GM19397 (cell line): Measurements from ENCODE around the gene ZAR1L.
A peak's percentile ranks its signal among the peaks of the same experiment; 100 is the strongest.
"Not testable (repeated sequence)": the region's sequence is repeated elsewhere in the genome, so short reads cannot be mapped to it uniquely, and the experiment has no call there.

ENCODE experiments used
- ATAC-seq: cut with Tn5 transposase; IDR thresholded peaks from one replicate; pipeline ENCODE4 v1.9.1; 2021; ENCODE audit warnings: mild to moderate bottlenecking, moderate library complexity; ENCODE audit not compliant: unreplicated experiment

ZAR1L gene, protein sequence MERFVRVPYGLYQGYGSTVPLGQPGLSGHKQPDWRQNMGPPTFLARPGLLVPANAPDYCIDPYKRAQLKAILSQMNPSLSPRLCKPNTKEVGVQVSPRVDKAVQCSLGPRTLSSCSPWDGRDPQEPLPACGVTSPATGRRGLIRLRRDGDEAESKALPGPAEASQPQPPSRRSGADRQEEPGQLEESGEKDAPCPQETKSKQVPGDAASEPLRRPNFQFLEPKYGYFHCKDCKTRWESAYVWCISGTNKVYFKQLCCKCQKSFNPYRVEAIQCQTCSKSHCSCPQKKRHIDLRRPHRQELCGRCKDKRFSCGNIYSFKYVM

DNA sequence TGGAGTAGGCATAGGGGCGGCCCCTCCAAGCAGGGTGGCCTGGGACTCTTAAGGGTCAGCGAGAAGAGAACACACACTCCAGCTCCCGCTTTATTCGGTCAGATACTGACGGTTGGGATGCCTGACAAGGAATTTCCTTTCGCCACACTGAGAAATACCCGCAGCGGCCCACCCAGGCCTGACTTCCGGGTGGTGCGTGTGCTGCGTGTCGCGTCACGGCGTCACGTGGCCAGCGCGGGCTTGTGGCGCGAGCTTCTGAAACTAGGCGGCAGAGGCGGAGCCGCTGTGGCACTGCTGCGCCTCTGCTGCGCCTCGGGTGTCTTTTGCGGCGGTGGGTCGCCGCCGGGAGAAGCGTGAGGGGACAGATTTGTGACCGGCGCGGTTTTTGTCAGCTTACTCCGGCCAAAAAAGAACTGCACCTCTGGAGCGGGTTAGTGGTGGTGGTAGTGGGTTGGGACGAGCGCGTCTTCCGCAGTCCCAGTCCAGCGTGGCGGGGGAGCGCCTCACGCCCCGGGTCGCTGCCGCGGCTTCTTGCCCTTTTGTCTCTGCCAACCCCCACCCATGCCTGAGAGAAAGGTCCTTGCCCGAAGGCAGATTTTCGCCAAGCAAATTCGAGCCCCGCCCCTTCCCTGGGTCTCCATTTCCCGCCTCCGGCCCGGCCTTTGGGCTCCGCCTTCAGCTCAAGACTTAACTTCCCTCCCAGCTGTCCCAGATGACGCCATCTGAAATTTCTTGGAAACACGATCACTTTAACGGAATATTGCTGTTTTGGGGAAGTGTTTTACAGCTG is at the start of gene ZAR1L, which contains the start of gene BRCA2:
Gene ZAR1L, minus strand, starts transcription at position 126 of the 790 bp plus-strand sequence. CDS start 3,438 bp downstream, outside the sequence.
Gene BRCA2, plus strand, starts transcription at position 271 of the 790 bp plus-strand sequence. CDS start 953 bp downstream, outside the sequence.
- peak; percentile 94 for ATAC-seq

DNA sequence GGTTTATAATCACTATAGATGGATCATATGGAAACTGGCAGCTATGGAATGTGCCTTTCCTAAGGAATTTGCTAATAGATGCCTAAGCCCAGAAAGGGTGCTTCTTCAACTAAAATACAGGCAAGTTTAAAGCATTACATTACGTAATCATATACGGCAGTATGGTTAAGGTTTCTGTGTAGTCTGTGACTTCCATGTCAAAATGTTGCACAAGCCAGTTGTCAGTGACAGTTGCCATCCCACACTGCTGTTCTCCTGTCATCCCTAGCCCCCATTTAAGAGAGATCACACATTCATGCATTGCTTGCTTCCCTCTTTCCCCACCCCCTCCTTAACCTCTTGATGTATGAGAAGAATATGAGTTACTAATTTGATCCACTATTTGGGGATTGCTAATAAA is 47.4 kb upstream of the ZAR1L start:
- no peak for ATAC-seq

DNA sequence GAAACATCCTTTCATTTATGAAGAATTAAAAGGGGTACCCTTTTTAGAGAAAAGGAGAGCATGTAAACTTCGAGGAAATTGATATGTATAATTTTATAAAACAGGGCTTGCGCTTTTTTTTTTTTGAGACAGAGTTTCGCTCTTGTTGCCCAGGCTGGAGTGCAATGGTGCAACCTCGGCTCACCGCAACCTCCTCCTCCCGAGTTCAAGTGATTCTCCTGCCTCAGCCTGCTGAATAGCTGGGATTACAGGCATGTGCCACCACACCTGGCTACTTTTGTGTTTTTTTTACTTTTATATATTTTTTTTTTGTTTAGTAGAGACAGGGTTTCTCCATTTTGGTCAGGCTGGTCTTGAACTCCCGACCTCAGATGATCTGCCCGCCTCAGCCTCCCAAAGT is 40.8 kb upstream of the ZAR1L start:
- not testable (repeated sequence) for ATAC-seq

DNA sequence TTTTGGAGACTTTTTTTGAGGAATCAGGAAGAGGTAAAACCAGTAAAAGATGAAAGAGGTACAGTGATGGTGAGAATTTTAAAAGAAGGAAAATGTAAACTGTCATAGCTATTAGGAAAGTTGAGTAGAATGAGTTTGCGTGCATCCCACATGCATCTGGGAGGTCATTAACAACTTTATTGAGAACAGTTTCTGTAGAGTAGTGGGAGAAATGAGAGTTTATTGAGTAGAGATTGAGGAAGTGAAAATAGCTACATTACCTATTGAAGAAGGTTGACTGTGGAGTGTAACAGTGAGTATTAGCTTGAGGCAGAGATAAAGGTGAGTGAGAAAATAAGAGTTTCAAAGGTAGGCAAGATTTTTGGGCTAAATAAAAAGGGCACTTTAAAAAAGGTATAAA is 38.9 kb upstream of the ZAR1L start:
- ATAC-seq: no peak

DNA sequence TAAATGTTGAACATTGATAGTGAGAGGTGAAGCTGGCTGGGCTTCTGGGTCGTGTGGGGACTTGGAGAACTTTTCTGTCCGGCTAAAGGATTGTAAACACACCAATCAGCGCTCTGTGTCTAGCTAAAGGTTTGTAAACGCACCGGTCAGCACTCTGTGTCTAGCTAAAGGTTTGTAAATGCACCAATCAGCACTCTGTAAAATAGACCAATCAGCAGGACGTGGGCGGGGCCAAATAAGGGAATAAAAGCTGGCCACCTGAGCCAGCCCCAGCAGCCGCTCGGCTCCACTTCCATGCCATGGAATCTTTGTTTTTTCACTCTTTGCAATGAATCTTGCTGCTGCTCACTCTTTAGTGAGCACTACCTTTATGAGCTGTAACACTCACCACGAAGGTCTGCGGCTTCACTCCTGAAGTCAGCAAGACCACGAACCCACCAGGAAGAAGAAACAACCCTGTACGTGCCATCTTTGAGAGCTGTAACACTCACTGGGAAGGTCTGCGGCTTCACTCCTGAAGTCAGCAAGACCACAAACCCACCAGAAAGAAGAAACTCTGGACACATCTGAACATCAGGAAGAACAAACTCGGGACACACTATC is 35.8 kb upstream of the ZAR1L start:
- not testable (repeated sequence) for ATAC-seq

DNA sequence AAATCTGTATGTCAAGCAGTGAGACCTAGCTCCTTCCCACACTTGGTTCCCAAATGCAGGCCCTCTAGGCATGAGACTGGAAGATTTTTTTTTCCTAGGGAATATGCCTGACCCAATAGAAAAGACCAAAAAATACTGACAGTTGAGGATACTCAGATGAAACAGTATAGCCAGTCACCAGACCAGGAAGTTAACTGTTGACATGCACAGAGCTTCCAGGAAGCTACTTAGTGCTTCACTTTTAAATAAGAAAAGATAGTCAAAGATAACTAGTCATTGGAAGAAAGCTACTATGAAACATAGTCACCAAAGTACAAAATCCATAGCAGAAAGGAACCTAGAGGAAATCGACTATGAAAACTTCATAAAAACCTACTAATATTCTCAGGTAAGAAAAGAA is 32.5 kb upstream of the ZAR1L start:
- no peak for ATAC-seq

DNA sequence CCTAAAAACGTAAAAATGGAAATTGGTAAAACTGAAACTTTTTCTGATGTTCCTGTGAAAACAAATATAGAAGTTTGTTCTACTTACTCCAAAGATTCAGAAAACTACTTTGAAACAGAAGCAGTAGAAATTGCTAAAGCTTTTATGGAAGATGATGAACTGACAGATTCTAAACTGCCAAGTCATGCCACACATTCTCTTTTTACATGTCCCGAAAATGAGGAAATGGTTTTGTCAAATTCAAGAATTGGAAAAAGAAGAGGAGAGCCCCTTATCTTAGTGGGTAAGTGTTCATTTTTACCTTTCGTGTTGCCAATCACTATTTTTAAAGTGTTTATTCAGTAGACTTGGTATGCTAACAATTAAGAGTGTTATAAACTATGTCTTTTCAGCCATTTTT is 25.8 kb upstream of the ZAR1L start:
- no peak for ATAC-seq

DNA sequence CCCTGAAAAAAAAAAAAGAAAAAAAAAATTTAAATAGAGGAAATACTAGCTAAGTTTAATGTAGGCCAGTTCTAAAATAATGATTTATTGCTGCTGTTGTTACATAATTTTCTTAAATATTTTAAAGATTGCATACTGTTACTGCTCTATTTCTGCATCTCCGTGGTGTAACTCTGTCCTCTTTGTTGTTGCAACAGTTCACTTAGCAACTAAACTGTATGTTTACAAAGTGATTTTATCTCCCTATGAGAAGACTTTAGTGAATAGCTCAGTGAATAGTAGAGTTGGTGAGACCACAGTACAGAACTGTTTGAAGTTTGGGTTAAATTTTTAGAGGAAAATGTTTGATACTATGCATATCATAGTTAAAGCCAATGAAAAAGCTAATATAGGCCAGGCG is 19.5 kb upstream of the ZAR1L start:
- no peak for ATAC-seq

DNA sequence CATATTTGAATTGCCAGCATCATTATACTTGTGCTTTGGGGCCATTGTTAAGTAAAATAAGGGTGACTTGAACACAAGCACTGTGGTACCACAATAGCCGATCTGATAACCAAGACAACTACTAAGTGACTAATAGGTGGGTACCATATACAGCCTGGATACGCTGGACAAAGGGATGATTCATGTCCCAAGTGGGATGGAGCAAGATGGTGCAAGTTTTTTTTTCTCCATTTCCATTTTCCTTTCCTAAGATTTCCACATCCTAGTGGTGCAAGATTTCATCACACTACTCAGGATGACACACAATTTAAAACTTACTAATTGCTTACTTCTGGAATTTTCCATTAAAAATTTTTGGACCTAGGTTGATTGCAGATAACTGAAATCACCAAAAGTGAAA is 15.3 kb upstream of the ZAR1L start:
- ATAC-seq: no peak

DNA sequence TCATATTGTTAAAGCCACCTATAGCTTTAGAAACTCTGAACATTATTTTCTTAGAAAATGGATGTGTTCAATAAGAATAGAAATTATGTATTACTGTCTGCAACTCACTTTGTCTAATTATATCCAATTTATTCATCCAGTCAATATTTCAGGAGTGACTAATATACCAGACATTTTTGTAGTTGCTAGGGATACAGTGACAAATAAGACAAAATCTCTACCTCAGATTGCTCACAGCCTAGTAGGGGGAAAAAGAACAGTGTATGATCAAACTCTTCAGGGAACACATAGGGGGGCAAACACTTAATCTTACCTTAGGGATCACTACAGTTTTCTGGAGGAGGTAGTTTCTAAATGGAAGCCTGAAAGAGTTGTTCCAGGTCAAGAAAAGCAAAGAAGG is 8.7 kb upstream of the ZAR1L start:
- ATAC-seq: no peak

DNA sequence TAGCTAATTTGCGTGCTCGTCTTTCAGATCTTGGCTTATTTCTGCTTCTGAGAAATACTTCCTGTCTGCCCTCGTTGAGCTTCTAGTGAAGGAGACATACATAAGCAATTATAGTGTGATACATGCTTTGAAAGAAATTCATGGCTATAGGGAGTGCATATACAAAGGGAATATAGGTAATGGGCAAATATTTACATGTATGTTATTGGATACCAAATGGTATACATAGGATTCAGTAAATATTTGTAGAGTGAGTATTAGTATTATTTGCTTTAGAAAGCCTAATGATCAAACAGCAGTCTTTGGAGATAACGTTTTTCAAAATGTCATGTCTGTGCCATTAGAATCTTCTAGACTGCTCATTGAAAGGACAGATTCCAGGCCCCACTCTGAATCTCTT is 5.4 kb upstream of the ZAR1L start:
- no peak for ATAC-seq

DNA sequence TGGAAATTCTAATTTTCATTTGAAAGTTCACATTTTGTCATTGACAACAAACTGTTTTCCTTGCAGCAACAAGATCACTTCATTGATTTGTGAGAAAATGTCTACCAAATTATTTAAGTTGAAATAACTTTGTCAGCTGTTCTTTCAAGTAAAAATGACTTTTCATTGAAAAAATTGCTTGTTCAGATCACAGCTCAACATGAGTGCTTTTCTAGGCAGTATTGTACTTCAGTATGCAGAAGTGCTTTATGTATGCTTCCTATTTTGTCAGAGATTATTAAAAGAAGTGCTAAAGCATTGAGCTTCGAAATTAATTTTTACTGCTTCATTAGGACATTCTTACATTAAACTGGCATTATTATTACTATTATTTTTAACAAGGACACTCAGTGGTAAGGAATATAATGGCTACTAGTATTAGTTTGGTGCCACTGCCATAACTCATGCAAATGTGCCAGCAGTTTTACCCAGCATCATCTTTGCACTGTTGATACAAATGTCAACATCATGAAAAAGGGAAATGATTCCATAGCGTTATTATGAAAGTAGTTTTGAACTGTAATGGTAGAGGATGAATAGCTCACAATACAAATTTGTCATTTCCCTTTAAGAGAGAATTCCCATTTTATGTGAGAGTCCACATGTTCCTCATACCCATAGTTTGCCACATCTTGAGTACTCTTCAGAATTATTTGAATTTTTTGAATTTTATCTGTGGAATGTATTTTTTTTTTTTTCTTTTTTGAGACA is 2.7 kb upstream of the ZAR1L start:
- no peak for ATAC-seq

DNA sequence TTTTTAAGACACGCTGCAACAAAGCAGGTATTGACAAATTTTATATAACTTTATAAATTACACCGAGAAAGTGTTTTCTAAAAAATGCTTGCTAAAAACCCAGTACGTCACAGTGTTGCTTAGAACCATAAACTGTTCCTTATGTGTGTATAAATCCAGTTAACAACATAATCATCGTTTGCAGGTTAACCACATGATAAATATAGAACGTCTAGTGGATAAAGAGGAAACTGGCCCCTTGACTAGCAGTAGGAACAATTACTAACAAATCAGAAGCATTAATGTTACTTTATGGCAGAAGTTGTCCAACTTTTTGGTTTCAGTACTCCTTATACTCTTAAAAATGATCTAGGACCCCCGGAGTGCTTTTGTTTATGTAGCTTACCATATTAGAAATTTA is 1.3 kb upstream of the ZAR1L start:
- no peak for ATAC-seq

DNA sequence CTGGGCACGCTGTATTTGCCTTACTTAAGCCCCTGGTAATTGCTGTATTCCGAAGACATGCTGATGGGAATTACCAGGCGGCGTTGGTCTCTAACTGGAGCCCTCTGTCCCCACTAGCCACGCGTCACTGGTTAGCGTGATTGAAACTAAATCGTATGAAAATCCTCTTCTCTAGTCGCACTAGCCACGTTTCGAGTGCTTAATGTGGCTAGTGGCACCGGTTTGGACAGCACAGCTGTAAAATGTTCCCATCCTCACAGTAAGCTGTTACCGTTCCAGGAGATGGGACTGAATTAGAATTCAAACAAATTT is 821 bp upstream of the ZAR1L start:
- ATAC-seq: peak; percentile 44

DNA sequence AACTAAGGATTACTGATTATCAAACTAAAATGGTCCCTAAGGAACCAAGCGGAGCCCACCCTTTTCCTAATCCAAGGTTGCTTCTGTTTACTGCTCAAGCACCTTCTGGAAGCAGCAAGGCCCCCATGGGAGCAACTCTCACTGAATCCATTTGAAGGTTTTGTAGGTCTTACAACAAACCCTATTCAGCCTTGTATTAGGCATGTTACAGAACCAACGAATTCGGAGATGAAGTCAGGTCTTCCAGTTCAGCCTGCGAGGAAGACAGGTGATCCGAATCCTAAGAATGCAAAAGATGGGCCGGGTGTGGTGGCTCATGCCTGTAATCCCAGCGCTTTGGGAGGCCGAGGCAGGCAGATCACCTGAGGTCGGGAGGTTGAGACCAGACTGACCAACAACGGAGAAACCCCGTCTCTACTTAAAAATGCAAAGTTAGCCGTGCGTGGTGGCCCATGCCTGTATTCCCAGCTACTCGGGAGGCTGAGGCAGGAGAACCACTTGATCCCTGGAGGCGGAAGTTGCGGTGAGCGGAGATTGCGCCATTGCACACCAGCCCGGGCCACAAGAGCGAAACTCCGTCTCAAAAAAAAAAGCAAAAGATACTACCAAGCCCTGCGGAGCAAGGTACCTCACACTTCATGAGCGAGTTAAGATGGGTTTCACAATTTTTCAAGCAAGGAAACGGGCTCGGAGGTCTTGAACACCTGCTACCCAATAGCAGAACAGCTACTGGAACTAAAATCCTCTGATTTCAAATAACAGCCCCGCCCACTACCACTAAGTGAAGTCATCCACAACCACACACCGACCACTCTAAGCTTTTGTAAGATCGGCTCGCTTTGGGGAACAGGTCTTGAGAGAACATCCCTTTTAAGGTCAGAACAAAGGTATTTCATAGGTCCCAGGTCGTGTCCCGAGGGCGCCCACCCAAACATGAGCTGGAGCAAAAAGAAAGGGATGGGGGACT is 609 bp downstream of the ZAR1L start:
- ATAC-seq: peak; percentile 8

DNA sequence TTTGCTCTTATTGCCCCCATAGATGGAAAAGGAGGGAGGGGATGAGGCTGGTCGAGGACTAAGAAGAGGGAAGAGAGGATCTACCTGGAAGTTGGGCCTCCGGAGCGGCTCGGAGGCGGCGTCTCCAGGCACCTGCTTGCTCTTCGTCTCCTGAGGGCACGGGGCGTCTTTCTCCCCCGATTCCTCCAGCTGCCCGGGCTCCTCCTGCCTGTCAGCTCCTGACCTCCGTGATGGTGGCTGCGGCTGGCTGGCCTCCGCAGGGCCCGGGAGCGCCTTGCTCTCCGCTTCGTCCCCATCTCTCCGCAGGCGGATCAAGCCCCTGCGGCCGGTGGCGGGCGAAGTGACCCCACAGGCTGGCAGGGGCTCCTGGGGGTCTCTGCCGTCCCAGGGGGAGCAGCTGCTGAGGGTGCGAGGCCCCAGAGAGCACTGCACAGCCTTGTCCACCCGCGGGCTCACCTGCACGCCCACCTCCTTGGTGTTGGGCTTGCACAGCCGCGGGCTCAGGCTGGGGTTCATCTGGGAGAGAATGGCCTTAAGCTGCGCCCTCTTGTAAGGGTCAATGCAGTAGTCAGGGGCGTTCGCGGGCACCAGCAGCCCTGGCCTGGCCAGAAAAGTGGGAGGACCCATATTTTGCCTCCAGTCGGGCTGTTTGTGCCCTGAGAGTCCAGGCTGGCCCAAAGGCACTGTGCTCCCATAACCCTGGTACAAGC is 3.8 kb downstream of the ZAR1L start:
- no peak for ATAC-seq

DNA sequence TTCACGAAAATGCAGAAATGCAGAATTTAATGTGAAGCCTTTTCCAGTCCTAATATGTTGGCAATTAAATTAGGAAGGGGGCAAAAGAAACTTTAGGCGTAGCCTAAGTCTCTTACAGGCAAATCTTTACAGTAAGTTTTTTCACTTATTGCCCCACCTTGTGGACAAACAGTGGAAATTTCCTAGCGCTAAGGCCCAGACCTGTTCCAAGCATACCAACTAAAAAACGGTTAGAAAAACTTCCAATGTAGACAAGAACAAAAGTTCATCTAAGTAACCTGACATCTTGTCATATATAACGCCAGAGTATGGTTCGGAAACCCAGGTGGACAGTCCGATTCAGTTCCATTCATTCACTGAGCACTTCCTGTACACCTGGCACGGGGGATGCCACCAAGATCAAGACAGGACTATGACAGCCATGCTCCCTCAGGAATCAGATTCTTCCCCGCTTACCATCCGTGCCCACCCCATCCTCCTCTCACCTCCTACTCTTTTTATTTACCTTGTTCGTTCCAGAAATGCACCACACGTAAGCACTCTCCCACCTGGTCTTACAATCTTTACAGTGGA is 4.9 kb downstream of the ZAR1L start:
- ATAC-seq: peak; percentile 59

DNA sequence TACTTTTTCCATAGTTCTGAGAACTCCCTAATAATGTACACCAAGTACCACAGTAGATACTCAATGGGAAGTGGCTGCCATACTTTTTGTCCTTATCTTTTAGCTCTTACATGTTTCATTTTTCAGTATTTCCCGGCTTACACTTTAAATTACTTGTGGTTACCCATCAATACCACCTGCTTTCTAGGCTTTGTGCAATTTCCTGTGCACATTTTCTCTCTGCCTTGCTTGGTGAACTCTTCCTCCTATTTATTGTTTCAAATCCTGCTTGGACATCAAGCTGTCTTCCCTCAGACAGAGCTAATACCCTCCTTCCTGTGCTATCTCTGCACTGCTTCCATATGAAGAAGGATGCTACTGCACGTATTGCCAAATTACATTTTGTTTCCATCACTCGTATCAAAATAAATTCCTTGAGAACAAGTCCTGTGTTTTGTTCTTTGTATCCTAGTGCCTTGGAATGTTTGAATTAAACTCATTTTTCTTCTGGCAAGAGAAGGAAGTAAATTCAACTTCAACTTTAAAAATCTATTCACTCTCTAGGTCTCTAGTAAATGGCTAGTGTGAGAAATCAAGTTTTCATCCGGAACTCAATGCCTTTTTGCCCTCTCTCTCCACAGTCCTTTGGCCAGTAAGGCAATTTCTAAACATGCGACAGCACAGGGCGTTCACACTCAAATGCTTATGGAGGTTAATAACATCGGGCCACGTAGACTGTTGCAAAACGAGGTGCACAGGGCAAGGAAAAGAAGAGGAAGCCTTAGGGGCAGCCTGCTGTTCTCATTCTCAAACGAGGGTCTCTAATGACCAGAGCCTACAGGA is 5.6 kb downstream of the ZAR1L start:
- peak; percentile 17 for ATAC-seq
